GM21717 (cell line): ENCODE measurements around the gene CA12.
"Not testable (repeated sequence)": the region's sequence is repeated elsewhere in the genome, so short reads cannot be mapped to it uniquely, and the experiment has no call there.

Source experiments
- ATAC-seq: cut with Tn5 transposase; IDR thresholded peaks from one replicate; pipeline ENCODE4 v1.9.1; 2021; ENCODE audit warnings: mild to moderate bottlenecking, moderate library complexity; ENCODE audit not compliant: unreplicated experiment

CA12 gene

DNA sequence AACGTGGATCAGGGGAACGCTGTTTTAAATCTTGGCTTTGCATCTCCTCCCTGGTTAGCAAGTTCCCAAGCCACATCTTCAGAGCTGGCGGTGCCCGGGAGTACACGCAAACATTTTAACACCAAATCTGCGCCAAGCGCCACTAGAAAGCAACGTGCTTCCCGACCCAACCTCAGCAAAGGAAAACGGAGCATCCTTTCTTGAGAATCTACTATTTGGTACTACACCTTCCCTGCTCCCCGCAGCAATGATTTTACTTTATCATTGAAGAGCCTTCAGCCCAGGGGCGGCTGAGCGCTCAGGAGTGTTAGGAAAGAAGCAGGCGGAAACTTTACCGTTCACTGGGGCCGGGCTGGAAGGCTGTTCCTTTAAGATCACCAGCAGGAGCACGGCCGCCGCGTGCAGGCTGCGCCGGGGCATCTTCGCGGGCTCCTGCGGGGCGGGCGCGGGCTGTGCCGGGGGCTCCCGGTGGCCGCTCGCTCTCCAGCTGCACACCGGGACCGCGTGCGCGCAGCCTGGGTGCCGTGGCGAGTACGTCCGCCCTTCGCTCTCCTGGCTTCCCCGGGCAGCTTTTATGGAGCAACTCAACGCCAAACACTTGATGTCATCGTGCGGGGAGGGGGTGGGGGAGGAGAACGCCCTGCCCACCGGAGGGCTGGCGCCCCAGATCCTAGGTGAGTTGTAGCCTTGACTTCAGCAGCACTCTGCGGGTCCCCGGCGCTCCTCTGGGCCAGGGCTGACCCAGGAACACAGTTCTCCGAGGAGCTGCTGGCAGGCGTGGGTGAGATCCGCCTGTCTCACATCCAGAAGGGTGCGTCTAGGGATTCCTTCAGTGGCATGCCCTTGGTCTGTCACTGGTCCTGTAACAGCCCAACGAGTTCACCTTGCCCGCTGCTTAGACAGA lies at the start of gene CA12:
TSS of gene CA12 (minus strand) at position 546 of the 904 bp plus-strand sequence. CDS start at position 420, 126 bp downstream.
- no peak for ATAC-seq

DNA sequence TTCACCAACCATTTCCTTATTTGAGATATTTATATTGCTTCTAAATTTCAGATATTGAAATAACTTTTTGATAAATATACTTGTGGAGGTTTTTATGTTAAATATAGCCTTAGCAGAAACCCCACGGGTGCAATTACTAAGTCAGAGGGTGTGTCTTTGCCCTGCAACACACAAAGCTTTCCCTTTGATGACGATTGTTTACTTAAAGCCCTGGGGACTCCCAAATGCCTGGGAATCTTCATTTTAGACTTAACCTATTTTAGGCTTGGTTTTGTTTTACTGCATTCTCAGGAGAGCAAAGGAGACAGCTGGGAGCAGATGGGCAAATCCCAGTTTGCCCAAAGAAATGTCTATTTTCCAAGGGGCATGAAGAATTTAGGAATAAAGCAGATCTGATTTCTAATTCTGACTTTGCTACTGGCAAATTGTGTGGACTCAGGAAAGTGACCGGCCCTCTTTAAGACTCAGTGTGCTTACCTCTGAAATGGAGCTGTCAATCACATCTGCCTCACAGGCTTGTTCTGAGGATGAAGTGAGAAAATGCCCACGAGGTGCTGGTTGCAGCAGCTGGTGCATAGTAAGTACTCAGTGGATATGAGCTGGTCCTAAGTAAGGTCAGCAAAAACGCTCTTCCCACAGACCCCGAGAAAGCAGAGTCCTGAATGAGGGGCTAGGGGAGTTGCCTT lies 49.3 kb upstream of the CA12 start:
- no peak for ATAC-seq

DNA sequence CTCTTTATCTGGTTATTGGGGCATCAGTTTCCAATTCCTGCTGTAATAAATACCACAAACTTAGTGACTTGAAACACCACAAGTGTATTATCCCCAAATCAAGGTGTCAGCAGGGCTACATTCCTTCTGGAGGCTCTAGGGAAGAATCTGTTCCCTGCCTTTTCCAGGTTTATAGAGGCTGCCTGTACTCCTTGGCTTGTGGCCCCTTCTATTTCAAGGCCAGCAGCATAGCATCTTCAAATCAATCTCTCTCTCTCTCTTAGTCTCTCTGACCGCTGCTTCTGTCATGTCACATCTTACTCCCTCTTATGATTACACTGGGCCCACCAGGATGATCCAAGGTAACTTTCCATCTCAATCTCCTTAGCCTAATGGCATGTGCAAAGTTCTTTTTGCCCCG lies 44.9 kb upstream of the CA12 start:
- no peak for ATAC-seq

DNA sequence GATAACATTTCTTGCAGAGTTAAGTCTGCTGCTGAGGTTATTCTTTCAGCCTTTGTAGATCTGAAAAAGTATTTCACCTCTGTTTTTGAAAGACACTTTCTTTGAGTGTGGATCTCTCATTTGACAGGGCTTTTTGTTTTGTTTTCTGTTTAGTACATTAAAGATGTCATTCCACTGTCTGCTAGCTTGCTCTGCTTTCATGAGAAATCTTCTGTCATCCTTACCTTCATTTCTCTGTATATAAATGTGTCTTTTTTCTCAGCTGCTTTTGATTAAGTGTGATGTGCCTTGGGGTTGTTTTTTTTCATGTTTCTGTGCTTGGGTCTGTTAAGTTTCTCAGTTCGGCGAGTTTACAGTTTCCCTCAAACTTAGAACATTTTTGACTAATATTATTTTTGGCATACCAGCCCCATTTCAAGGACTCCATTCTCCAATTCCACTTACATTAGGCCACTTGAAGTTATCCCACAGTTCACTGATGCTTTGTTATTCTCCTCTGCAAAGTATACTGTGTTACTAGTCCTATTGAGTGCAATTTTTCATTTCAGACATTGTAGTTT lies 43.9 kb upstream of the CA12 start:
- no peak for ATAC-seq

GRCh38 chr15:63422891-63423590 lies 41.4 kb upstream of the CA12 start:
- ATAC-seq: no peak

- ATAC-seq: no peak
Observed at GRCh38 chr15:63421433-63421832, 39.8 kb upstream of the CA12 start.

GRCh38 chr15:63420333-63420747 lies 38.7 kb upstream of the CA12 start:
- ATAC-seq: no peak

GRCh38 chr15:63418811-63419210 lies 37.2 kb upstream of the CA12 start:
- ATAC-seq: no peak

GRCh38 chr15:63417721-63418120 lies 36.1 kb upstream of the CA12 start:
- ATAC-seq: no peak

DNA sequence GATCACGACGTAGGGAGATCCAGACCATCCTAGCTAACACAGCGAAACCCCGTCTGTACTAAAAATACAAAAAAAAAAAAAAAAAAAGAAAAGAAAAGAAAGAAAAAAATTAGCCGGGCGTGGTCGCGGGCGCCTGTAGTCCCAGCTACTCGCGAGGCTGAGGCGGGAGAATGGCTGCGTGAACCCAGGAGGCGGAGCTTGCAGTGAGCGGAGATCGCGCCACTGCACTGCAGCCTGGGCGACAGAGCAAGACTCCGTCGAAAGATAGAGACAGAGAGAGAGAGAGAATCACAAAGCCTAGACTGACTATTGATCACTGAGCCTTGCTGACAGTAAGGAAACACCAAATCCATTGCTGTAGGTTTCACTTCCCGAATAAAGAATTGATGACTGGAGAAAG lies 35.6 kb upstream of the CA12 start:
- ATAC-seq: not testable (repeated sequence)

DNA sequence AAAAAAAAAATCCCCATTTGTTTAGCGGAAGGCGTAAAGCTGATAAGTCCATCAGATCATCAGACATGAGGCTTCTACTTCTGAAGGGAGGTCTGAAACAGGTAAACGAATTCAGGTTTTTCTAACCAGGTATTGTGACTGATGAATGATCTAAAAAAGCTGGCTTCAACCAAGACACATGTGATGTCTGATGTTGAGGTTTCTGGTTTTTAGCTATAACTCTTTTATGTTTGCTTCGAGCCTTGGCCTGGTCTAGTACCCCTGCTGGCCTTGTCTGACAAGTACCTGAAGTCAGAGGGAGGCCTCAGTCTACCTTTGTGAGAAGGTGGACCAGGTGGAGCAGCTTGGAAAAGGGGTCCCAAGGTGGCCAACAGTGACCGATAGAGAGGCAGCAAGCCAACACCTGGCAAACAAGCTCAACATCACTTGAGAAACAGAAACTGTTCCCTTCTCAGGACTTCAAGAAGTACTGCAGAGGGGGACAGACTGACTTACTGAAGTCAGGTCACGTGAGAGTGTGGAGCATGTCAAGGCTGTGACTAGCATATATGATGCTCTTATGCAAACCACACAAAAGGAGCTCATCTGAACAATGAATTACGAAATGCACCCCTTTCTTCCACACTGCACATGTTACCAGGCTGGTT lies 33.0 kb upstream of the CA12 start:
- no peak for ATAC-seq

GRCh38 chr15:63412551-63412950 lies 30.9 kb upstream of the CA12 start:
- no peak for ATAC-seq

DNA sequence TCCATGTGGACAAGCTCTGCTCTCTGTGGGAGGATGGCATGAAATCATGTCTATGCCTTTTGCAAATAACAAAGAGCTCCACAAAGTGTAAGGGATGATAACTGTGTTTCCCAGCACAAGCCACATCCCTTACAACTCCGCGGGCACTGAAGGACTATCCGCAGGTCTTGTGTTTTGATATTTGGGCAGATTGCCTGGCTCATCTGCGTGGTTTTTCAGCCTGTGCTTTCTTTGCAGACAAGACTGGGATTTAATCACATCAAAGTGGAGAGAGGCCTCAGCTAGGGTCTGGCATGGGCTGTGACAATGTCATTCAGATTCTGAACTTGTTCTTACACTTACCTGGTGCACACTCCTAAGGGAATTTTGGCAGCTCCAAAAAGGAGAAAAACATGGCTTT lies 30.2 kb upstream of the CA12 start:
- ATAC-seq: no peak

DNA sequence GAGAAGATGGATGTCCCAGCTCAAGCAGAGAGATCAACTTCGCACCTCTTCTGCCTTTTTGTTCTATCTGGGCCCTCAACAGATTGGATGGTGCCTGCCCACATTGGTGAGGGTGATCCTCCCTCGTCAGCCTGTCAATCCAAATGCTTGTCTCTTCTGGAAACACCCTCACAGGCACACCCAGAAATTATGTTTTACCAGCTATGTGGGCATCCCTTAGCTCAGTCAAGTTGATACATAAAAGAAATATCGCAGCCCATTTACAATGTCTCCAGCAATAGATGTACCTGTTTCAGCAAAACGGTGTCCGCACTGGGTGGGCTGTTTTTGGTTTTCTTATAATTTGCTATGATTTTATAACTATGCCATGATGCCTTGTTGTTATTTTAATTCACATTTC lies 27.5 kb upstream of the CA12 start:
- ATAC-seq: no peak

DNA sequence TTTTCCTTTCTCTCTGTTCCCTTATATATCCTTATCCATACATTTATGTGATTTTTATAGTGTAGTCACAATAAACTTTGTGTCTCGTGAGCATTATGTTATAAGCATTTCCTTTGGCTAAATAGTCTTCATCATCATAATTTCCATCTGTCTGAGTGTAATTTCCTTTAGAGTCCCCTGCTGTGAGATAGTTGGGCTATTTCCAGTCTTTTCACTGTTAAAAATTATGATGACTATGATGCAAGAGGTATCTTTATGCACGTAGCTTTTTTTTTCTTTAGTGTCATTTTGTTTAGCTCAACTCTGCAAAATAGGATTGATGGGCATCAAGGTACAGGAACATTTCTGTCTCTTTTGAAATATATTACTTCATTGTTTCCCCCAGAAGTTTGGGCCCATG lies 26.9 kb upstream of the CA12 start:
- ATAC-seq: no peak

DNA sequence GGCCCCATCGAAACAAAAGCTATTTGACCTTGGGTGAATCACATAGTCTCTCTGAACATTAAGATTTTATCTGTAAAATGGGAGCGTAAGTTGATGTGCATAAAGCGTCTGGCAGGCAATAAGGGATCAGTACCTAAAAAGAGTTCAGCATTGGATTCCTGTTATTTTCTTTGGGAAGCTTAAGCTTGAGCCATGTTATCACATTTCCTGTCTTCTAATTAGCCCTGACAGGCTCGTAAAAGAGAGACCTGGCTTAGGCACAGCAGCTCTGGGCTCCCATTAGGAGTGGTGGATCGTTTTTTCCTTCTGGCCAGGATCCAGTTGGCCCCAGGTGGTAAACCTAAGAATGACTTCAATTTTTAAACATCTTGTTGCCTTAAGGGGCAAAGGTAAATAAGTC lies 26.0 kb upstream of the CA12 start:
- ATAC-seq: no peak

- ATAC-seq: no peak
Observed at GRCh38 chr15:63405683-63406390, 24.2 kb upstream of the CA12 start.

DNA sequence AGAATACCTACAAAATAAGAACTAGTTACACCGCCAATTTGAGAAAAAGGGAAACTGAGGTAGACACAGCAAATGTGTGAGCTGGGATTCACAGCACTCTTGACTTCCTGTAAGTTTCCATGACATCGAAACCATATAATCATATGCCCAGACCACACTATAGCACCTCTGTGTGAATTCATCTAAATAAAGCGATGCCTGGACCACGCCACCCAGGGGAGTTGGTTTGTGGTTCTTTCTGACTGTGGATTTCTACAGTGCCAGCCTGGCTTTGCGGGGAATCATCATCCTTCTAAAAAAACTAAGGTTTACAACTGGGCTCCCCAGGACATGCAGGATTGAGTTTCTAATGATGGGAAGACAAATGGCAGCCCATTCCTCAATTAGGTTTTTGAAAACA lies 23.5 kb upstream of the CA12 start:
- no peak for ATAC-seq

DNA sequence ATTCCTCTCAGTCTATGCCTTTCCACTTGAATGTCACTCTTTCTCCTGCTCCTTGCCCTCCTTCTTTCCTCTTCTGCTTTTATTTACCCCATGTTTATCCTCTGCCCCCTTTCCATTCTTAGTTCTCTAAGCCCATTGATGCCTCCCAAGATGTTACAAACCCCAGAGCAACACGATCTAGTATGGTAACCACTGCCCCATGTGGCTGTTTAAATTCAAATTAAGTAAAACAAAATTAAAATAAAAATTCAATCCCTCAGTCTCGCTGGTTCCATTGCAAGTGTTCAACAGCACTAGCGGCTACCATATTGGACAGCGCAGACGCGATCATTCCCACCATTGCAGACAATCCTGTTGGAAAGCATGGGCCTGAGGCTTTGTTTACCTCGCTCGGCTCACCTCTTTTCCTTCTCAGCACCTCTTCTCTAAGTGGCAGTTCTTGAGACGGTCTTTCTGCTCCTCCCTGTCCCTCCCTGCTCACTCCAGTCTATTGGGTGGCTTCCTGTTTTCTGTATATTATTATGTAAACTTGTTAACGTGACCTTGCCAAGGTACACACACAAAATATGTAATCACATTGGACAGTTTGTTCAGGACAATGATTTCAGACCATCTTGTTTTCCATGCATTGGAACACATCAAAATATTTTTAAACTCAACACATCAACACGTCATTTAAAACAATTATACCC lies 21.8 kb upstream of the CA12 start:
- ATAC-seq: no peak
